ENCODE data around the gene GRIN2C.
"Not testable (repeated sequence)": the region's sequence is repeated elsewhere in the genome, so short reads cannot be mapped to it uniquely, and the experiment has no call there.

The GRIN2C gene

GRCh38 chr17:74859459-74860228 is at the start of gene GRIN2C:
TSS of gene GRIN2C (minus strand) at chr17:74859885. CDS start at chr17:74855092, 4,793 bp downstream.
- no peak within 1 kb of the TSS for H3K27ac ChIP-seq
- H3K4me3 ChIP-seq = peak within 1 kb of the TSS; percentile 62
- H3K36me3 ChIP-seq (ENCODE audit: insufficient read depth, low read length) = no peaks in the 10 kb centered on the region
- no peaks in the 10 kb centered on the region for H3K9me3 ChIP-seq (ENCODE audit: low read depth, low read length)
- no peak for TF ChIP-seq FOXP2 (optimal IDR thresholded peaks at IDR 0.05; ENCODE audit: control extremely low read depth, extremely low read length, insufficient read depth)
- no peak for TF ChIP-seq POLR2AphosphoS5 (IDR thresholded peaks at IDR 0.05; ENCODE audit: borderline replicate concordance, low read depth, low read length)
- TF ChIP-seq EZH2 (IDR thresholded peaks at IDR 0.05) = no peak
- no peak for DNase-seq (ENCODE audit: low read depth, low spot score)
- H3K9ac ChIP-seq (ENCODE audit: insufficient read length) = no peak within 1 kb of the TSS

- not testable (repeated sequence) for H3K4me3 ChIP-seq; H3K9ac ChIP-seq (ENCODE audit: insufficient read length); DNase-seq (ENCODE audit: low read depth, low spot score); H3K36me3 ChIP-seq (ENCODE audit: insufficient read depth, low read length); H3K27ac ChIP-seq; H3K9me3 ChIP-seq (ENCODE audit: low read depth, low read length)
These were observed 49.4 kb upstream of the GRIN2C start for GRCh38 chr17:74909097-74909496.

DNA sequence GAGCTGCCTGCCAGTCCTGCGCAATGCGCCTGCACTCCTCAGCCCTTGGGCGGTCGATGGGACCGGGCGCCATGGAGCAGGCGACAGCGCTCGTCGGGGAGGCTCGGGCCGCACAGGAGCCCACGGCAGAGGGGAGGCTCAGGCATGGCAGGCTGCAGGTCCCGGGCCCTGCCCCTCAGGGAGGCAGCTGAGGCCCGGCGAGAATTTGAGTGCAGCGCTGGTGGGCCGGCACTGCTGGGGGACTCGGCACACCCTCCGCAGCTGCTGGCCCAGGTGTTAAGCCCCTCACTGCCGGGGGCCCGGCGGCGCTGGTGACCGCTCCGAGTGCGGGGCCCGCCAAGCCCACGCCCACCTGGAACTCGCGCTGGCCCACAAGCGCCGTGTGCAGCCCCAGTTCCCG is 47.3 kb upstream of the GRIN2C start:
- Histone ChIP-seq H3K27ac (no peak overlapping the region), H3K9ac (ENCODE audit: insufficient read length) (no peak overlapping the region), H3K9me3 (ENCODE audit: low read depth, low read length) (no peaks in the 10 kb centered on the region), H3K36me3 (ENCODE audit: insufficient read depth, low read length) (no peaks in the 10 kb centered on the region), H3K4me3 (no peak overlapping the region)
- no peak for DNase-seq (ENCODE audit: low read depth, low spot score)
- TF ChIP-seq POLR2AphosphoS5 (IDR thresholded peaks at IDR 0.05; ENCODE audit: borderline replicate concordance, low read depth, low read length) = no peak
- no peak for TF ChIP-seq EZH2 (IDR thresholded peaks at IDR 0.05)
- TF ChIP-seq FOXP2 (optimal IDR thresholded peaks at IDR 0.05; ENCODE audit: control extremely low read depth, extremely low read length, insufficient read depth) = no peak

GRCh38 chr17:74906214-74906793 is 46.6 kb upstream of the GRIN2C start:
- H3K36me3 ChIP-seq (ENCODE audit: insufficient read depth, low read length); H3K4me3 ChIP-seq; H3K9ac ChIP-seq (ENCODE audit: insufficient read length); H3K9me3 ChIP-seq (ENCODE audit: low read depth, low read length); DNase-seq (ENCODE audit: low read depth, low spot score); H3K27ac ChIP-seq: not testable (repeated sequence)

DNA sequence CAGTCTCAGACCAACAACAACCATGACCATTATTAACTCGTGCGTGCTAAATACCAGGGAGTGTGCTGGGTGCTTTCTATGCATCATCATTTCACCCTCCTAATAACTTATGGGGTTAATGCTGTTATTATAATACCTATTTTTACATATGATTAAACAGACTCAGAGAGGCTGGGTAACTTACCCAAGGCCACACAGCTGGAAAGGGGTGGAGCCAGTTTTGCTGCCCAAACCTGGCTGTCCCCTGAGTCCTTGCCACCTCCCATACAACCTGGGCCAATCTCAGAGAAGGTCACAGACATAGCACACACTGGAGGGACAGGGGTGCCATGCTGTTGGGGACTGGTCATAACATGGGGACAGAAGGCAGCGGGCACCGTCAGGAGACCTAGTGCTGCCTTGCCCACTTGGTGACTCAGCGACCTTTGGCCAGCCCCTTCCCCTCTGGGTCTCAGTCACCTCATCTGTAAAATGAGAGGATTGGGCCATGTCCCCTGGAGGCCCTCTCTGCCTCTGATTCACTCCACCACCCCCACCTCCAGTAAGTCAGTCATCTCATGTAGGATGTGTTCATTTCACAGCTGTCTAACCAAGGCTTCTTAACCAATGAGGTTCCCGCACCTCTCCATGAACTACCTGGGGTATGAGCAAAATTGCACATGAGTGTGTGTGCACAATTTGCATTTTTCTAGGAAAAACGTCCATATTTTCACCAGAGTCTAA is 45.2 kb upstream of the GRIN2C start:
- no peak for TF ChIP-seq FOXP2 (optimal IDR thresholded peaks at IDR 0.05; ENCODE audit: control extremely low read depth, extremely low read length, insufficient read depth)

GRCh38 chr17:74903671-74904070 is 44.0 kb upstream of the GRIN2C start:
- no peak overlapping the region for H3K27ac ChIP-seq
- H3K9me3 ChIP-seq (ENCODE audit: low read depth, low read length) = no peaks in the 10 kb centered on the region
- H3K4me3 ChIP-seq = no peak overlapping the region
- H3K9ac ChIP-seq (ENCODE audit: insufficient read length) = no peak overlapping the region
- no peaks in the 10 kb centered on the region for H3K36me3 ChIP-seq (ENCODE audit: insufficient read depth, low read length)
- no peak for TF ChIP-seq EZH2 (IDR thresholded peaks at IDR 0.05)
- no peak for DNase-seq (ENCODE audit: low read depth, low spot score)

More for the DNA sequence above, 45.2 kb upstream of the GRIN2C start:
- Histone ChIP-seq H3K9ac (ENCODE audit: insufficient read length) (no peak overlapping the region), H3K4me3 (no peak overlapping the region), H3K36me3 (ENCODE audit: insufficient read depth, low read length) (no peaks in the 10 kb centered on the region), H3K27ac (no peak overlapping the region), H3K9me3 (ENCODE audit: low read depth, low read length) (no peaks in the 10 kb centered on the region)
- no peak for DNase-seq (ENCODE audit: low read depth, low spot score)

DNA sequence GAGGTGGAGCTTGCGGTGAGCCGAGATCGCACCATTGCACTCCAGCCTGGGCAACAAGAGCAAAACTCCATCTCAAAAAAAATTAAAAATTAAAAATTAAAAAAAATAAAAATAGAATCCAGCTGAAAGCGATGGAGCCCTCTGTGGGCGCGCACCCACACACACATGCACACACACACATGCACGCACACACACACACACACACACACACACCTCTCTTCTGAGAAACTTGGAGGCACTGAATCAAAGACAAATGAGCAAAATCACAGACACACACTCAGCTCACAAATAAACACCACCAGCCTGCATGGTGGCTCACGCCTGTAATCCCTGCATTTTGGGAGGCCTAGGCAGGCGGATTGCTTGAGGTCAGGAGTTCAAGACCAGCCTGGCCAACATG is 43.3 kb upstream of the GRIN2C start:
- Histone ChIP-seq H3K36me3 (ENCODE audit: insufficient read depth, low read length) (no peaks in the 10 kb centered on the region), H3K9me3 (ENCODE audit: low read depth, low read length) (no peaks in the 10 kb centered on the region), H3K9ac (ENCODE audit: insufficient read length) (no peak overlapping the region), H3K4me3 (no peak overlapping the region), H3K27ac (no peak overlapping the region)
- TF ChIP-seq EZH2 (IDR thresholded peaks at IDR 0.05) (no peak), FOXP2 (optimal IDR thresholded peaks at IDR 0.05; ENCODE audit: control extremely low read depth, extremely low read length, insufficient read depth) (no peak), POLR2AphosphoS5 (IDR thresholded peaks at IDR 0.05; ENCODE audit: borderline replicate concordance, low read depth, low read length) (no peak)
- DNase-seq (ENCODE audit: low read depth, low spot score) = no peak

GRCh38 chr17:74901353-74902135 is 41.9 kb upstream of the GRIN2C start:
- no peak overlapping the region for H3K27ac ChIP-seq
- no peak for DNase-seq (ENCODE audit: low read depth, low spot score)
- no peak for TF ChIP-seq POLR2AphosphoS5 (IDR thresholded peaks at IDR 0.05; ENCODE audit: borderline replicate concordance, low read depth, low read length)
- TF ChIP-seq FOXP2 (optimal IDR thresholded peaks at IDR 0.05; ENCODE audit: control extremely low read depth, extremely low read length, insufficient read depth) = no peak
- TF ChIP-seq EZH2 (IDR thresholded peaks at IDR 0.05) = no peak
- H3K36me3 ChIP-seq (ENCODE audit: insufficient read depth, low read length) = no peaks in the 10 kb centered on the region
- no peak overlapping the region for H3K4me3 ChIP-seq
- H3K9me3 ChIP-seq (ENCODE audit: low read depth, low read length) = no peaks in the 10 kb centered on the region
- no peak overlapping the region for H3K9ac ChIP-seq (ENCODE audit: insufficient read length)

Measured in SK-N-MC (cell line).